Measurements from ENCODE around the gene NCBP3.

The NCBP3 gene

GRCh38 chr17:3890878-3891219 is 44.8 kb upstream of the NCBP3 start:
- Histone ChIP-seq H3K36me3 (ENCODE audit: control insufficient read depth in 5 of 5, insufficient read depth in 5 of 5, low read length in 5 of 5) (no peaks in the 10 kb centered on the region), H3K27me3 (ENCODE audit: control insufficient read depth in 5 of 5, insufficient read depth in 4 of 5, low read length in 5 of 5) (peaks cover 0 to 15% (median 4%) of the 10 kb centered on the region in 5 donors), H3K4me3 (ENCODE audit: low read depth in 1 of 5, low read length in 5 of 5) (no peak overlapping the region), H3K9me3 (ENCODE audit: control insufficient read depth in 5 of 5, low read length in 5 of 5) (no peaks in the 10 kb centered on the region), H3K4me1 (ENCODE audit: control insufficient read depth in 5 of 5, insufficient read depth in 5 of 5, low read length in 5 of 5) (peaks cover 6 to 88% (median 86%) of the 10 kb centered on the region in 5 donors), H3K9ac (ENCODE audit: low read length in 5 of 5) (no peak overlapping the region), H3K27ac (ENCODE audit: low read depth, low read length) (no peak overlapping the region)

- Histone ChIP-seq H3K9ac (ENCODE audit: low read length in 5 of 5) (peak overlapping the region in 1 of 5 donors; percentile 20), H3K27me3 (ENCODE audit: control insufficient read depth in 5 of 5, insufficient read depth in 4 of 5, low read length in 5 of 5) (peaks cover 0 to 15% (median 4%) of the 10 kb centered on the region in 5 donors), H3K9me3 (ENCODE audit: control insufficient read depth in 5 of 5, low read length in 5 of 5) (no peaks in the 10 kb centered on the region), H3K27ac (ENCODE audit: low read depth, low read length) (peak overlapping the region; percentile 54), H3K4me3 (ENCODE audit: low read depth in 1 of 5, low read length in 5 of 5) (no peak overlapping the region), H3K4me1 (ENCODE audit: control insufficient read depth in 5 of 5, insufficient read depth in 5 of 5, low read length in 5 of 5) (peaks cover 7 to 91% (median 89%) of the 10 kb centered on the region in 5 donors), H3K36me3 (ENCODE audit: control insufficient read depth in 5 of 5, insufficient read depth in 5 of 5, low read length in 5 of 5) (peaks cover 0 to 2% (median 0%) of the 10 kb centered on the region in 5 donors)
Observed at GRCh38 chr17:3890082-3890877, 44.2 kb upstream of the NCBP3 start.

DNA sequence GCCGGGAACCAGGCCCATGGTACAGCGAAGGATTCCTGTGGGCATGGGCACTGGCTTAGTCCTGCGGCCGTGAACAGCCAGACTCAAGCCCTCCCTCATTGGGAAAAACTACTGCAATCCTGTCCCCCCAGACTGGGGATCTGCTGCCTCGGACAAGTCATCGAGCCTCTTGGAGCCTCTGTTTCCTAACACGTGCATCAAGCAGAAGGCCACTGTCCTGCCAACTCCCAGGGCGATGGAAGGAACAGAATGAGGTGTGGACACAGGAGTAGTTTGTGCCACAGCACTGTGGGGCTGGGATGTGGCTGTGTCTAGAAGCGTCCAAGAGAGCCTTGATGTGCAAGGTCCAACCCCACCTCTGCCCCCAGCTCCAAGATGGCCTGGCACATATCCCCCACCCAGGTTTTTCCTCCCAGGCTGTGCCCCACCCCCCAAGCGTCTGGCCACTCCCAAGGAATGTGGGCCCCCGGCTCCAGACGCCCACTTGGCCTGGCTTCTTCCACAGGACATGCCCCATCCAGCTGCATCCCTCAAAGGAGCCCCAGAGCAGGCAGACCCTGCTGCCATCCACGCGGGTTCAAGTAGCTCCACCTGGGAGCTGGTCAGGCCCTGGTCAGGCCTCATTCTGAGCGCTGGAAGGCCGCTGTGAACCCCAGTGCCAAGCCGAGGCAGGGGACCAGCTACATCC is 43.4 kb upstream of the NCBP3 start:
- Histone ChIP-seq H3K4me1 (ENCODE audit: control insufficient read depth in 5 of 5, insufficient read depth in 5 of 5, low read length in 5 of 5) (peaks cover 7 to 89% (median 83%) of the 10 kb centered on the region in 5 donors), H3K27me3 (ENCODE audit: control insufficient read depth in 5 of 5, insufficient read depth in 4 of 5, low read length in 5 of 5) (peaks cover 0 to 15% (median 4%) of the 10 kb centered on the region in 5 donors), H3K36me3 (ENCODE audit: control insufficient read depth in 5 of 5, insufficient read depth in 5 of 5, low read length in 5 of 5) (peaks cover 0 to 10% (median 4%) of the 10 kb centered on the region in 5 donors), H3K27ac (ENCODE audit: low read depth, low read length) (peak overlapping the region; percentile 54), H3K4me3 (ENCODE audit: low read depth in 1 of 5, low read length in 5 of 5) (no peak overlapping the region), H3K9ac (ENCODE audit: low read length in 5 of 5) (peak overlapping the region in 1 of 5 donors; percentile 20), H3K9me3 (ENCODE audit: control insufficient read depth in 5 of 5, low read length in 5 of 5) (no peaks in the 10 kb centered on the region)

GRCh38 chr17:3888343-3889171 is 42.5 kb upstream of the NCBP3 start:
- H3K9ac ChIP-seq (ENCODE audit: low read length in 5 of 5): peak overlapping the region in 2 of 5 donors; percentile 3 to 41
- H3K27me3 ChIP-seq (ENCODE audit: control insufficient read depth in 5 of 5, insufficient read depth in 4 of 5, low read length in 5 of 5): peaks cover 0 to 15% (median 4%) of the 10 kb centered on the region in 5 donors
- H3K4me1 ChIP-seq (ENCODE audit: control insufficient read depth in 5 of 5, insufficient read depth in 5 of 5, low read length in 5 of 5): peaks cover 3 to 80% (median 74%) of the 10 kb centered on the region in 5 donors
- H3K27ac ChIP-seq (ENCODE audit: low read depth, low read length): no peak overlapping the region
- H3K36me3 ChIP-seq (ENCODE audit: control insufficient read depth in 5 of 5, insufficient read depth in 5 of 5, low read length in 5 of 5): peaks cover 0 to 19% (median 13%) of the 10 kb centered on the region in 5 donors
- no peak overlapping the region for H3K4me3 ChIP-seq (ENCODE audit: low read depth in 1 of 5, low read length in 5 of 5)
- H3K9me3 ChIP-seq (ENCODE audit: control insufficient read depth in 5 of 5, low read length in 5 of 5): no peaks in the 10 kb centered on the region

GRCh38 chr17:3887804-3888203 is 41.8 kb upstream of the NCBP3 start:
- H3K4me1 ChIP-seq (ENCODE audit: control insufficient read depth in 5 of 5, insufficient read depth in 5 of 5, low read length in 5 of 5): peaks cover 1 to 77% (median 68%) of the 10 kb centered on the region in 5 donors
- peak overlapping the region in 1 of 5 donors; percentile 23 for H3K4me3 ChIP-seq (ENCODE audit: low read depth in 1 of 5, low read length in 5 of 5)
- peak overlapping the region in 2 of 5 donors; percentile 3 to 41 for H3K9ac ChIP-seq (ENCODE audit: low read length in 5 of 5)
- peaks cover 0 to 15% (median 4%) of the 10 kb centered on the region in 5 donors for H3K27me3 ChIP-seq (ENCODE audit: control insufficient read depth in 5 of 5, insufficient read depth in 4 of 5, low read length in 5 of 5)
- peaks cover 0 to 27% (median 18%) of the 10 kb centered on the region in 5 donors for H3K36me3 ChIP-seq (ENCODE audit: control insufficient read depth in 5 of 5, insufficient read depth in 5 of 5, low read length in 5 of 5)
- H3K27ac ChIP-seq (ENCODE audit: low read depth, low read length): no peak overlapping the region
- no peaks in the 10 kb centered on the region for H3K9me3 ChIP-seq (ENCODE audit: control insufficient read depth in 5 of 5, low read length in 5 of 5)

- Histone ChIP-seq H3K4me3 (ENCODE audit: low read depth in 1 of 5, low read length in 5 of 5) (peak overlapping the region in 1 of 5 donors; percentile 28), H3K9me3 (ENCODE audit: control insufficient read depth in 5 of 5, low read length in 5 of 5) (no peaks in the 10 kb centered on the region), H3K9ac (ENCODE audit: low read length in 5 of 5) (peak overlapping the region in 2 of 5 donors; percentile 3 to 41), H3K4me1 (ENCODE audit: control insufficient read depth in 5 of 5, insufficient read depth in 5 of 5, low read length in 5 of 5) (peaks cover 1 to 74% (median 65%) of the 10 kb centered on the region in 5 donors), H3K27me3 (ENCODE audit: control insufficient read depth in 5 of 5, insufficient read depth in 4 of 5, low read length in 5 of 5) (peaks cover 0 to 15% (median 4%) of the 10 kb centered on the region in 5 donors), H3K27ac (ENCODE audit: low read depth, low read length) (no peak overlapping the region), H3K36me3 (ENCODE audit: control insufficient read depth in 5 of 5, insufficient read depth in 5 of 5, low read length in 5 of 5) (peaks cover 0 to 27% (median 19%) of the 10 kb centered on the region in 5 donors)
Observed at GRCh38 chr17:3887394-3887793, 41.3 kb upstream of the NCBP3 start.

DNA sequence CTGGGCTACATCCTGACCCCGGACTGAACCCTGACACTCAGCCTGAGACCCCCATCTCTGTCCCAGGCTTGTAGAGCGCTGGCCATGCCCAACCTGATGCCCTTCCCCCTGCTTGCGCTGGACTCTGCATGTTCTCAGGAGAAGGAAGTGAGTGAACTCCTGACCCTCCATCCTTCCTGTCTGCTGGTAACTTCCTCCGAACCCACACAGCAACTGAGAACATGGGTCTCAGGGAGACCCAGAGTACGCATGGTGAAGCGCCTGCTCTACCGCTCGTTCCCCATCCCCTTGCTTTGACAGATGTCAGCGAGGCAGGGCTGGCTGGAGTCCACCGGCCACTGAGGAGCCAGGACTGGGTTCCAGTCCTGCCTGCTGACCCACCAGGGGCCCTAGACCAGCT is 40.7 kb upstream of the NCBP3 start:
- Histone ChIP-seq H3K27ac (ENCODE audit: low read depth, low read length) (no peak overlapping the region), H3K36me3 (ENCODE audit: control insufficient read depth in 5 of 5, insufficient read depth in 5 of 5, low read length in 5 of 5) (peaks cover 0 to 30% (median 23%) of the 10 kb centered on the region in 5 donors), H3K4me1 (ENCODE audit: control insufficient read depth in 5 of 5, insufficient read depth in 5 of 5, low read length in 5 of 5) (peaks cover 1 to 69% (median 60%) of the 10 kb centered on the region in 5 donors)

GRCh38 chr17:3885970-3886369 is 39.9 kb upstream of the NCBP3 start:
- no peak overlapping the region for H3K27ac ChIP-seq (ENCODE audit: low read depth, low read length)
- peaks cover 1 to 61% (median 53%) of the 10 kb centered on the region in 5 donors for H3K4me1 ChIP-seq (ENCODE audit: control insufficient read depth in 5 of 5, insufficient read depth in 5 of 5, low read length in 5 of 5)
- H3K4me3 ChIP-seq (ENCODE audit: low read depth in 1 of 5, low read length in 5 of 5): no peak overlapping the region
- H3K9me3 ChIP-seq (ENCODE audit: control insufficient read depth in 5 of 5, low read length in 5 of 5): no peaks in the 10 kb centered on the region
- peak overlapping the region in 1 of 5 donors; percentile 12 for H3K9ac ChIP-seq (ENCODE audit: low read length in 5 of 5)
- peaks cover 0 to 15% (median 4%) of the 10 kb centered on the region in 5 donors for H3K27me3 ChIP-seq (ENCODE audit: control insufficient read depth in 5 of 5, insufficient read depth in 4 of 5, low read length in 5 of 5)
- peaks cover 0 to 30% (median 26%) of the 10 kb centered on the region in 5 donors for H3K36me3 ChIP-seq (ENCODE audit: control insufficient read depth in 5 of 5, insufficient read depth in 5 of 5, low read length in 5 of 5)

More for the DNA sequence above, 40.7 kb upstream of the NCBP3 start:
- peaks cover 0 to 15% (median 4%) of the 10 kb centered on the region in 5 donors for H3K27me3 ChIP-seq (ENCODE audit: control insufficient read depth in 5 of 5, insufficient read depth in 4 of 5, low read length in 5 of 5)
- no peaks in the 10 kb centered on the region for H3K9me3 ChIP-seq (ENCODE audit: control insufficient read depth in 5 of 5, low read length in 5 of 5)
- peak overlapping the region in 2 of 5 donors; percentile 38 to 41 for H3K9ac ChIP-seq (ENCODE audit: low read length in 5 of 5)
- peak overlapping the region in 2 of 5 donors; percentile 1 to 28 for H3K4me3 ChIP-seq (ENCODE audit: low read depth in 1 of 5, low read length in 5 of 5)

- peaks cover 1 to 54% (median 46%) of the 10 kb centered on the region in 5 donors for H3K4me1 ChIP-seq (ENCODE audit: control insufficient read depth in 5 of 5, insufficient read depth in 5 of 5, low read length in 5 of 5)
- no peak overlapping the region for H3K9ac ChIP-seq (ENCODE audit: low read length in 5 of 5)
- no peak overlapping the region for H3K4me3 ChIP-seq (ENCODE audit: low read depth in 1 of 5, low read length in 5 of 5)
- no peak overlapping the region for H3K27ac ChIP-seq (ENCODE audit: low read depth, low read length)
- peaks cover 0 to 30% (median 27%) of the 10 kb centered on the region in 5 donors for H3K36me3 ChIP-seq (ENCODE audit: control insufficient read depth in 5 of 5, insufficient read depth in 5 of 5, low read length in 5 of 5)
- peaks cover 0 to 15% (median 3%) of the 10 kb centered on the region in 5 donors for H3K27me3 ChIP-seq (ENCODE audit: control insufficient read depth in 5 of 5, insufficient read depth in 4 of 5, low read length in 5 of 5)
- H3K9me3 ChIP-seq (ENCODE audit: control insufficient read depth in 5 of 5, low read length in 5 of 5): no peaks in the 10 kb centered on the region
Observed at GRCh38 chr17:3885271-3885670, 39.2 kb upstream of the NCBP3 start.

Measured in subcutaneous abdominal adipose tissue (tissue), 5 donors.